HepG2 (cell line): Measurements from ENCODE around the gene TTC32. TPM values are rescaled to one million over a fixed set of nuclear protein-coding genes. Genes with fewer than 3 reads are reported as not detected.

Source experiments
- AKAP8 ChIP-seq: sonication (generic); formaldehyde crosslinking; IDR thresholded peaks from 2 replicates; pipeline ENCODE4 v1.5.1; 2020; ENCODE audit warnings: mild to moderate bottlenecking, missing genetic modification reagents
- IRF2 ChIP-seq: IDR thresholded peaks from 2 replicates; pipeline ENCODE4 v1.6.1; 2018; ENCODE audit warnings: missing genetic modification reagents, missing compliant biosample characterization
- RAD21 ChIP-seq: fragments of 450-650 bp; formaldehyde crosslinking; IDR thresholded peaks from 2 replicates; pipeline ENCODE4 v1.5.0; 2020; ENCODE audit warnings: mild to moderate bottlenecking
- polyA plus RNA-seq, 8 experiments: library from polyadenylated mRNA; depleted of rRNA in 3 of 8; stranded (reverse) in 7 of 8; unstranded in 1 of 8; fragments of >200 nt; fragmentation: Illumina TruSeq in 4 of 8; extraction: Trizol in 4 of 8; gene quantifications; 2 replicates each; pipeline versions ENCODE4 v1.2.1 to v1.2.3, GENCODE V29; 2011 to 2016; ENCODE audit warnings: low read depth in 4 of 8, missing spikeins in 1 of 8, mixed read lengths in 1 of 8; ENCODE audit not compliant: insufficient read depth in 1 of 8
- total RNA-seq, 5 experiments: library from RNA; depleted of rRNA; stranded (reverse); fragments of >200 nt; fragmentation: Illumina TruSeq; extraction: Trizol; gene quantifications; 2 replicates each; pipeline ENCODE4 v1.2.3, GENCODE V29; 2016; ENCODE audit warnings: low read depth in 1 of 5
- TF ChIP-seq, protein P1 (sequence below): sonication (generic); formaldehyde crosslinking; IDR thresholded peaks from 2 replicates; pipeline ENCODE4 v1.4.0; 2020; ENCODE audit warnings: mild to moderate bottlenecking, missing genetic modification reagents
- TF ChIP-seq, protein P2 (sequence below): sonication (generic); formaldehyde crosslinking; IDR thresholded peaks from 2 replicates; pipeline ENCODE4 v1.4.0; 2020; ENCODE audit warnings: low read depth, mild to moderate bottlenecking, missing genetic modification reagents

Gene TTC32
- total and polyA plus RNA-seq, 2 of the 13 experiments (the other 11 are each of a cell fraction or from before 2014, with no cell fraction given): 21.6 to 38.3 TPM

DNA sequence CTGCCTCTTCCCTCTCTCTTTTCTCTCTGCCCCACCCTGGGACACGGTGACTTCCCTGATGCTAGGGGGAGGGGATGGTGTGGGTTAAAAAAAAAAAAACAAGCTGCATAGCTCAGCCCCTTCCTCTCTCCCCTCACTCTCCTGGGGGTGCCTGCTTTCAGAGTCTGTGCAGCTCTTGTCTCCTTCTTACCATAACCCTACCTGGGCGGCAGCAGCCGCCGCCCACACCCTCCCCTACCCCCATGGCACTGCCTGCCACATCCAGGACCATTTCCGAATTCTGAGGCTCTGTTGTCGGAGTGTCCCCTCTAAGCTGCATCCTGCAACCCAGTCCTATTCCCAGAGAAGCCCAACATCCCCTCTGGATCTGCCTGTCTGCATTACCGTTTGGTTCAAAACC, 16.0 kb downstream of the TTC32 start (continued):
- TF ChIP-seq, protein P1, sequence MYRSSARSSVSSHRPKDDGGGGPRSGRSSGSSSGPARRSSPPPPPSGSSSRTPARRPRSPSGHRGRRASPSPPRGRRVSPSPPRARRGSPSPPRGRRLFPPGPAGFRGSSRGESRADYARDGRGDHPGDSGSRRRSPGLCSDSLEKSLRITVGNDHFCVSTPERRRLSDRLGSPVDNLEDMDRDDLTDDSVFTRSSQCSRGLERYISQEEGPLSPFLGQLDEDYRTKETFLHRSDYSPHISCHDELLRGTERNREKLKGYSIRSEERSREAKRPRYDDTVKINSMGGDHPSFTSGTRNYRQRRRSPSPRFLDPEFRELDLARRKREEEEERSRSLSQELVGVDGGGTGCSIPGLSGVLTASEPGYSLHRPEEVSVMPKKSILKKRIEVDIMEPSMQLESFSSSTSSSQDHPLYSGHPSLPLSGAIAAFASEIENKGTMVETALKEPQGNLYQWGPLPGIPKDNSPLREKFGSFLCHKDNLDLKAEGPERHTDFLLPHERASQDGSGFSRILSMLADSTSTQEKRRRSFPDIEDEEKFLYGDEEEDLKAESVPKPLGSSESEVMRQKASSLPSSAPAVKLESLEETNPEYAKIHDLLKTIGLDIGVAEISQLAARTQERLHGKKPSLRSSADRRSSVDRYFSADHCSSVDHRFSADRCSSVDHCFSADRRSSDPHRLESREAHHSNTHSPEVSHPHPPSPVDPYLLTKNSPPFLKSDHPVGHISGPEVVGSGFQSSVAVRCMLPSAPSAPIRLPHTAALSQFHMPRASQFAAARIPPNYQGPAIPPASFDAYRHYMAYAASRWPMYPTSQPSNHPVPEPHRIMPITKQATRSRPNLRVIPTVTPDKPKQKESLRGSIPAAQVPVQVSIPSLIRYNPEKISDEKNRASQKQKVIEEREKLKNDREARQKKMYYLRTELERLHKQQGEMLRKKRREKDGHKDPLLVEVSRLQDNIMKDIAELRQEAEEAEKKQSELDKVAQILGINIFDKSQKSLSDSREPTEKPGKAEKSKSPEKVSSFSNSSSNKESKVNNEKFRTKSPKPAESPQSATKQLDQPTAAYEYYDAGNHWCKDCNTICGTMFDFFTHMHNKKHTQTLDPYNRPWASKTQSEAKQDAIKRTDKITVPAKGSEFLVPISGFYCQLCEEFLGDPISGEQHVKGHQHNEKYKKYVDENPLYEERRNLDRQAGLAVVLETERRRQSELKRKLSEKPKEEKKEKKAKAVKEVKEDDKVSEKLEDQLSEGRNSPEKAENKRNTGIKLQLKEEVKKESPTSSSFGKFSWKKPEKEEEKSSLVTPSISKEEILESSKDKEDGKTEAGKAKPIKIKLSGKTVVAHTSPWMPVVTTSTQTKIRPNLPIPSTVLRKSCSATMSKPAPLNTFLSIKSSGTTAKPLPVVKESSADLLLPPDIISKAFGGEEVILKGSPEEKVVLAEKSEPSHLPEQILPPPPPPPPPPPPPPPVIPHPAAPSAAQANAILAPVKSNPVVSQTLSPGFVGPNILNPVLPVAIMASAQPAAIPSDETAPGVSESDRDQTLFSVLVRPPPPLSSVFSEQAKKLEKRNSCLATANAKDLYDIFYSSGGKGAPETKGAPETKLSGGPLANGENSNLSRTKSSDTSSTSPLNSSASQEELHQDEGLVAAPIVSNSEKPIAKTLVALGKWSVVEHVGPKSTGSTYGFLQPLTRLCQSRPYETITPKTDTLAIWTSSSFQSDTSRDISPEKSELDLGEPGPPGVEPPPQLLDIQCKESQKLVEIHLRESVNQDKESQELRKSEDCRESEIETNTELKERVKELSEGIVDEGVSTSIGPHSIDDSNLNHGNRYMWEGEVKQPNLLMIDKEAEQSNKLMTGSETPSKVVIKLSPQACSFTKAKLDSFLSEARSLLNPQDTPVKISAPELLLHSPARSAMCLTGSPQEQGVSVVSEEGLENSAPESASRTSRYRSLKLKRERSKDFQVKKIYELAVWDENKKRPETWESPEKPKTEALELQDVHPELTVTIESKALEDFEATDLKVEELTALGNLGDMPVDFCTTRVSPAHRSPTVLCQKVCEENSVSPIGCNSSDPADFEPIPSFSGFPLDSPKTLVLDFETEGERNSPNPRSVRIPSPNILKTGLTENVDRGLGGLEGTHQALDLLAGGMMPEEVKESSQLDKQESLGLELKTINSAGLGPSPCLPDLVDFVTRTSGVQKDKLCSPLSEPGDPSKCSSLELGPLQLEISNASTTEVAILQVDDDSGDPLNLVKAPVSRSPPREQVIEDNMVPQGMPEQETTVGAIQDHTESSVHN (CRISPR knock-in tag): no peak
- TF ChIP-seq RAD21 (no peak), IRF2 (no peak), AKAP8 (CRISPR knock-in tag) (no peak)
- TF ChIP-seq, protein P2, sequence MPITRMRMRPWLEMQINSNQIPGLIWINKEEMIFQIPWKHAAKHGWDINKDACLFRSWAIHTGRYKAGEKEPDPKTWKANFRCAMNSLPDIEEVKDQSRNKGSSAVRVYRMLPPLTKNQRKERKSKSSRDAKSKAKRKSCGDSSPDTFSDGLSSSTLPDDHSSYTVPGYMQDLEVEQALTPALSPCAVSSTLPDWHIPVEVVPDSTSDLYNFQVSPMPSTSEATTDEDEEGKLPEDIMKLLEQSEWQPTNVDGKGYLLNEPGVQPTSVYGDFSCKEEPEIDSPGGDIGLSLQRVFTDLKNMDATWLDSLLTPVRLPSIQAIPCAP (CRISPR knock-in tag): no peak
